CD4-positive, alpha-beta T cell treated with Interleukin-6 at 100 ng/mL for 8 hours (primary cell): ENCODE results near the gene PHLDB3.
A peak's percentile ranks its signal among the peaks of the same experiment; 100 is the strongest.
"Not testable (repeated sequence)": the region's sequence is repeated elsewhere in the genome, so short reads cannot be mapped to it uniquely, and the experiment has no call there.

Experiments used
- DNase-seq: peaks from one replicate; pipeline ENCODE4 v3.0.0-alpha.2; 2020; ENCODE audit warnings: mixed read lengths, low spot score

Gene PHLDB3

GRCh38 chr19:43467276-43467675, 37.3 kb downstream of the PHLDB3 start:
- no peak for DNase-seq

DNA sequence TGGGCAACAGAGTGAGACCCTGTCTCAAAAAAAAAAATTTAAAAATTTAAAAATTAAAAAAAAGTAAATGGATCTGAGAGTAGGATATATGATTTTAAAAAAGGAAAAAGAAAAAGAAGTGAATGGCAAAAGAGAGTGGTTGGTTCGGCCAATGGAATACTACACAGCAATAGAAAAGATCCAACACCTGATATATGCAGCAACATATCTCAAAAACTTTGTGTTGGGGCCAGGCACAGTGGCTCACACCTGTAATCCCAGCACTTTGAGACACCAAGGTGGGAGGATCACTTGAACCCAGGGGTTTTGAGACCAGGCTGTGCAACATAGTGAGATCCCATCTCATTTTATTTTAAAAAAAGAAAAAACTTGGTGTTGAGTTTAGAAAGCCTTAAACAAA, 37.8 kb downstream of the PHLDB3 start:
- no peak for DNase-seq

GRCh38 chr19:43465468-43466120, 39.0 kb downstream of the PHLDB3 start, which contains the start of gene LYPD3:
TSS of gene LYPD3 (minus strand) at chr19:43465608. CDS start at chr19:43465571, 37 bp downstream.
- DNase-seq = no peak

DNA sequence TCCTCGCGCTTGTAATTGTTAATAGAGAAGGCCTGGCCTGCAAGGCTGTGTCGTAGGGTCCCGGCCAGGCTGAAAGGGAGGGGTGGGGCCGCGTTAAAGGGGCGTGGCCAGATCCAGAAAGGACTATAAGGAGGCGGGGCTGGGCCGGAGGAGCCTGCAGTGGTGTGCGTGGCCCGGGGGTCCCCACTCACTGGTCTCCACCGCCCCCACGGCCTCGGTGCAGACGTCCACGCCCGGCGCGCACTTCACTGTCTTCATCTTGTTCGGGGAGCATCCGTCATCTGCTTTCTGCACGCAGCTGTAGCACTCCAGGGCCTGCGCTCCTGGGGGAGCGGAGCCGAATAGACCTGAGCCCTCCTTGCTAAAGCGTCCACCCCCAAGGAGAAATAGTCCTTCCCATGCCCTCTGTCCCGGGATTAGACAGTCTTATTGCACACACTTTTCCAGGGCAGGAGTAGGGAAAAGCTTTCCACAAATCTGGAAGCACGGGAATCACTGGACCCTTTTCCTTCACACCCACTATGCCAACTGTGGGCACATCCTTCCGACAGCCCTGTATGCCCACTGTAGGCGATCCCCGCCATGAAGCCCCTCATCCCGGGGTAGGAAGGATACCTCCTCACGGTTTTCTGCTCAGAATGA, 40.3 kb downstream of the PHLDB3 start:
- no peak for DNase-seq

GRCh38 chr19:43463381-43464133, 41.0 kb downstream of the PHLDB3 start:
- DNase-seq = peak; percentile 100

DNA sequence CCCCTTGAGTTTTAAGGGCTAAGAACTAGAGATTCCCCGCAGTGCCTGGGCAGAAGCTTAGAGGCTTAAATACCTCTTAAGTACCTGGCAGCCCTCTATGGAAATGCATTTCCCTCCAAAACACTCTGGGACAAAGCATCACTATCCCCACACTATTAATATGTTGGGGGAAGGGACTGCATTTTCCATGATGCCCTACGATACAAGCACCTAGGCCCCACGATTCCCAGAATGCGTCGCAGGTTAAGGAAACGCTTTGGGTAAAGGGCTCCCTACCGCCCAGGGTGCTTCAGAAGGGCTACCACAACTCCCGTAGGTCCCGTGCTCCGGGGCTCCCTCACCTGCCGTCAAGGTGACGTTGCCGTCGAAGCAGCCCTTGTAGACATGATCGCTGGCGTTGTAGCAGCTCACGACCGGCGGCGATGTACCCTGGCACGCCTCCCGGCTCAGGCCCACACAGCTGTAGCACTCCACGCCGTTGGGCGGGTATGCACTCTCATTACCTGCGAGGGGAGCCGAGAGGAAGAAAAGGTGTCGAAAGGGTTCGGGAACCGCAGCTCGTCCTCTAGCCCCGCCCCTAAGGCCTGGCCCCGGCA, 41.7 kb downstream of the PHLDB3 start:
- DNase-seq = no peak

- no peak for DNase-seq
Measured at GRCh38 chr19:43462383-43462782, 42.2 kb downstream of the PHLDB3 start.

- DNase-seq = no peak
Measured at GRCh38 chr19:43461303-43461702, 43.2 kb downstream of the PHLDB3 start.

DNA sequence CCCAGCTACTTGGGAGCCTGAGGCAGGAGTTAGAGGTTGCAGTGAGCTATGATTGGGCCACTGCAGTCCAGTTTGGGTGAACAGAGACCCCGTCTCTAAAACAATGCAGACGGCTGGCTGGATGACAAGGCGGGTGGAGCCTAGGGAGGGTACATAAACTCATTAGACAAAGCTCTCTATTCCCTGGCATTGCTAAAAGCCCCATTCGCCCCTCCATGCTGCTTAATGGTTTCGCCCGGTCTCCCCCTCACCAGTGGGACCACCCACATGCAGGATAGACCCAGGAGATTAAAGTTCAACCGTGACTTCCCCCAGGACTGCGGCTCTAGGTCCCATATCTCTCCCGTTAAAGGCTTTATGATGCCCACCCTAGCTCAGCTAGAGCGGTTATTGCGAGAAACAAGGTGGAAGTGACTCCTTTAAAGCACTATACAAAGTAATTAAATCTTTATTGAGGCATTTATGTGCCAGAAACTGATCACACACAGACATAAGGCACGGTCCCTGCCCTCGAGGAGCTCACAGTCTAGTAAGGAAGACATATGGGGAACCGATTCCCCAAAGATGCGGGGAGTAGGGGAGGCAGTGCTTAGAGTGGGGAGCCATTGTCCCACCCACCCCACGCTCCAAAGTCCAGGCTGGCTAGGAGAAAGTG, 44.1 kb downstream of the PHLDB3 start:
- no peak for DNase-seq

DNA sequence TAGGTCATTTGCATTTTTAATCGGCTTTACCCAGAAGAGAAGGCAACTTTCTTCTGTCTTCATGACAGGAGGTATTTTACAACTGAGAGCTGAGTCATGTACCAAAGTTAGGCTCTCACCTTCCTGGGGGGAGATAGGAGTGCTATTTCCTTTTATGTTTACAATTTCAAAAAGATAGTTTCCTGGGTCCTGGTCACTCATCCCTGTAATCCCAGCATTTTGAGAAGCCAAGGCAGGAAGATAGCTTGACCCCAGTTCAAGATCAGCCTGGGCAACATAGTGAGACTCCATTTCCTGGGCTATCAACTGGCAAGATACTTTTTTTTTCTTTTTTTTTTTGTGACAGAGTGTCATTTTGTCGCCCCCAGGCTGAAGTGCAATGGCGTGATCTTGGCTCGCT, 46.7 kb downstream of the PHLDB3 start:
- no peak for DNase-seq

DNA sequence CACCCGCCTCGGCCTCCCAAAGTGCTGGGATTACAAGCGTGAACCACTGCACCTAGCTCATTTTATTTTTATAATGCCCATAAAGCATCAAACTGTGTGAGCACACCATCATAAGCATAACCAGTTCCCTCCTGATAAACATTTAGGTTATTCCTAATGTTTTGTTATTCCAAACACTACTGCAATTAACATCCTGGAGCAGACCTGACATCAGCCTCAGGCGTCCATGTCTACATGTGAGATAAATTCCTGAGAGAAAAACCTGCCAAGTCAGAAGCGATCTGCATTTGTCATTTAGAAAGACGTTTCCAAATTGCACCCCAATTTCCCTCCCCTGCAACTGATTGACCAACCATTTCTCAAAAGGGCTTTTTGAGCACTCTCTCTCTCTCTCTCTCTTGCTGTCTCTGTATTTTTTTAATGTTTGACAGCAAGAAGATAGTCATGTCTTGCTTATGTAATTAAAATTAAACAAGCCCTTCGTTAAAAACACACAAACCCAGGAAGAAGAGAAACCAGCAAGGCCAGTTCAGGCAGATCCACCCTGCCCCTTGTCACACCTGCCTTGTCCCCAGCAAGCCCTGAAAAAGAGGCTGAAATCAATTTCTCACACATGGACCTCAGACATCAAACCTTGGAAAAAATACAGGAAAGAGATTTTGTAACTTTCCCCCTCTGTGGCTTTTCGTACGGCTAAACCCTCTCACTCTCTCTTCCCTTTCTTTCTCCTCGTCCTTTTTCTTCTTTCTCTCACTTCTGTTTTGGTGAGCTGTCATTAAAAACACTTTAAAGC, 49.0 kb downstream of the PHLDB3 start:
- no peak for DNase-seq

DNA sequence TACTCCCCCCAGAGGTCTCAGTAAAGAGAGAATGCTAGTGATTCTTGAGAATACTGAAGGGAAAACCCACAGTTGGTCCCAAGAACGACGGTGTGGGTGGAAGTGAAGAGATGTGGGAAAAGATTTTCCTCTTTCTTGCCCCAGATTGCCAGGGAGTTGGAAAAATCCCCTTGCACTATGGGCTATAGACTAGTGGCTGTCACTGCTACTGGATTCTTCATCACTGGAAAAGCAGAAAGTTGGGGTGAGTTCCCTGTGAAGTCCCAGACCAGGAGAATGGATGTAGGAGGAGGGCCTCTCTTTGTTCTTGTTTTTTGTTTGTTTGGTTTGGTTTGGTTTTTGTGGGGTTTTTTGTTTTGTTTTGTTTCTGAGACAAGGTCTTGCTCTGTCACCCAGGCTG, 50.5 kb downstream of the PHLDB3 start:
- DNase-seq = no peak

DNA sequence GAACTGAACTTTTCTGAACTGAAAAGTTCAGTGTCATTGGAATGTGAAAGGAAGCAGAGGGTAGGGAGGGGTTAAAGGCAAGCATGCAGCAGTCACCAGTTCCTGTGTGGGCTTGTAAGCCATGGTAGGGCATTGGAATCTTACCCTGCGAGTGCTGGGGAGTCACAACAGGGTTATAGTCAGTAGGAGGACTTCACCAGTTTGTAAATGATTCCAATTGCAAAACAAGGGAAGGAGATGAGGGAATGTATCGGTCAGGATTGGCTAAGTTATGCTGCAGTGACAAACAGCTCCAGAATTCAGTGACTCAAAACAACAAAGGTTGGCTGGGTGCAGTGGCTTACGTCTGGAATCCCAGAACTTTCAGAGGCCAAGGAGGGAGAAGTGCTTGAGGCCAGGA, 52.0 kb downstream of the PHLDB3 start:
- DNase-seq = no peak

GRCh38 chr19:43450545-43450997, 54.0 kb downstream of the PHLDB3 start:
- no peak for DNase-seq

- DNase-seq = no peak
Measured at GRCh38 chr19:43447655-43448054, 56.9 kb downstream of the PHLDB3 start.

DNA sequence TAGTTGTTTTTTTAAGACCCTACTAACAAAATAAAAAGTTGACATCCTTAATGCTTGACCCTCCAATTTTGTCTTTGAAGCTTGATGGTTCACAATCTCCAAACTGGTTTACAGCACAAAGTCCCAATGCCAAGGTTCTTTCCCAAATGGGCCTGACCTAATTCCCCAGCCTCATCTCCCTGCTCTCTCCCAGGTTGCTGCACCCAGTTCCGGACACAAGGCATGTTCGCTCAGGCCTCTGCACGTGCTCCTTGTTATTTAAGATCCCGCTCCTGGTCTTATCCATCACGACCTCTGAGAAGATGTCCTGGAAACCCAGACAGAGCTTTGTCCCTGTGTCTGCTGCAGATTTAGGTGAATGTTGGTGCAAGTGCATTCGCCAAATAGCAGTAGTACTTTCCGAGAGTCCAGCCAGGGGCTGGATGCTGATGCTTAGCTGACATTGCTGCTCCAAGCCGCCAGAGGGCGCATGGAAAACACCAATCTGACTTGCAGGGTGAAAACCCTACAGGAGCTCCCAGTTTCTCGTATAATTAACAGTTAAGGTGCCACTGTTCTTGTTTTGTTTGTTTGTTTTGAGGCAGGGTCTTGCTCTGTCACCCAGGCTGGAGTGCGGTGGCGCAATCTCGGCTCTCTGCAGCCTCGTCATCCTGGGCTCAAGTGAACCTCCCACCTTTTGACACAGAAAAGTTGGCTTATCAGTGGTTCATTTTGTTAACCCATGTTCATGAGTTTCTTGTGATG, 57.6 kb downstream of the PHLDB3 start:
- DNase-seq = peak; percentile 82

DNA sequence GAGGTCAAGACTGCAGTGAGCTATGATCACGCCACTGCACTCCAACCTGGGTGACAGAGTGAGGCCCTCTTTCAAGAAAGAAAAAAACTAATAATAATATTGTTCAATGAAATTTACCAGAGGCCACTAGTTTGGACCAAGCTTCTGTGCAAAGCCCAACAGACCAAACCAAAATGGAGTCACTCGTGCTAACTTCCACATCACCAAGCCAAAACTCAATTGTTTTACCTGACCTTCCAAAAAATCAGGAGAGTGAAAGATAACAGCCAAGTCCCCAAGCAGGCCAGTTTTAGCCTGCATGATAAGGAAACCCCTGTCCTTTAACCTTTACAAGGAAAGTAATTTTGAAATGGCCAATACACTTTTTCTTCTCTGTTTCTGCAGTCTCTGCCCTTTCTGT, 59.1 kb downstream of the PHLDB3 start:
- DNase-seq = no peak

- no peak for DNase-seq
Measured at GRCh38 chr19:43444531-43445287, 59.8 kb downstream of the PHLDB3 start.

- DNase-seq = not testable (repeated sequence)
Measured at GRCh38 chr19:43444091-43444490, 60.5 kb downstream of the PHLDB3 start.

GRCh38 chr19:43441716-43442115, 62.8 kb downstream of the PHLDB3 start:
- DNase-seq = no peak
